DND-41 (cell line): ENCODE measurements around the gene ZSWIM6.

Experiments used
- ATAC-seq: fragments of 200-7000 bp; cut with Tn5 transposase; 3 replicates; pipeline ENCODE4 v1.9.1; 2021; ENCODE audit warnings: low read depth; ENCODE audit not compliant: insufficient read depth
- DNase-seq: peaks from one replicate; pipeline ENCODE4 v3.0.0-alpha.2; 2020
- H2AFZ ChIP-seq: 2 replicates; pipeline ENCODE4 v1.6.0; 2012; ENCODE audit warnings: low read depth, low read length
- H3K27ac ChIP-seq: 2 replicates; pipeline ENCODE4 v1.5.1; 2012; ENCODE audit warnings: low read length, inconsistent platforms
- H3K27me3 ChIP-seq: fragments of 200-600 bp; sonication (generic); 2 replicates; pipeline ENCODE4 v1.6.0; 2012; ENCODE audit warnings: low read length, mild to moderate bottlenecking, inconsistent platforms; ENCODE audit not compliant: insufficient read depth, poor library complexity
- H3K36me3 ChIP-seq: 2 replicates; pipeline ENCODE4 v1.5.1; 2012; ENCODE audit warnings: low read length, inconsistent platforms; ENCODE audit not compliant: insufficient read depth
- H3K4me1 ChIP-seq: 2 replicates; pipeline ENCODE4 v1.5.1; 2012; ENCODE audit warnings: mild to moderate bottlenecking, low read length; ENCODE audit not compliant: insufficient read depth
- H3K4me2 ChIP-seq: 2 replicates; pipeline ENCODE4 v1.6.0; 2012; ENCODE audit warnings: mild to moderate bottlenecking, moderate library complexity, low read length, inconsistent platforms; ENCODE audit not compliant: insufficient read depth
- H3K4me3 ChIP-seq, 2 experiments: fragments of 200-600 bp in 1 of 2; shearing (Covaris generic) in 1 of 2; 2 replicates each; pipeline ENCODE4 v1.5.1; 2012 to 2016; ENCODE audit warnings: inconsistent platforms in 2 of 2, low read length in 2 of 2, mild to moderate bottlenecking in 2 of 2, low read depth in 1 of 2, moderate library complexity in 1 of 2
- H3K79me2 ChIP-seq: 2 replicates; pipeline ENCODE4 v1.6.0; 2012; ENCODE audit warnings: low read length, inconsistent platforms; ENCODE audit not compliant: insufficient read depth
- H3K9ac ChIP-seq: 2 replicates; pipeline ENCODE4 v1.6.0; 2012; ENCODE audit warnings: low read depth, mild to moderate bottlenecking, inconsistent platforms, low read length, moderate library complexity
- H3K9me3 ChIP-seq: 2 replicates; pipeline ENCODE4 v1.5.1; 2012; ENCODE audit warnings: low read length, moderate library complexity, mild to moderate bottlenecking, inconsistent platforms; ENCODE audit not compliant: insufficient read depth, severe bottlenecking
- H4K20me1 ChIP-seq: 2 replicates; pipeline ENCODE4 v1.6.0; 2012; ENCODE audit warnings: low read length; ENCODE audit not compliant: insufficient read depth
- EZH2 ChIP-seq: IDR thresholded peaks from 3 replicates; pipeline ENCODE4 v1.6.1; 2012; ENCODE audit warnings: borderline replicate concordance, low read depth, mild to moderate bottlenecking, moderate library complexity, low read length, inconsistent platforms; ENCODE audit not compliant: severe bottlenecking
- TF ChIP-seq, protein P1 (sequence below): IDR thresholded peaks from 2 replicates; pipeline ENCODE4 v1.5.1; 2012; ENCODE audit warnings: borderline replicate concordance, low read length, moderate library complexity, mild to moderate bottlenecking; ENCODE audit not compliant: poor library complexity, severe bottlenecking; ENCODE audit errors: extremely low read depth

ZSWIM6 gene

GRCh38 chr5:61523073-61523472, 191.0 kb downstream of the ZSWIM6 start:
- no peak for ATAC-seq
- H3K36me3 ChIP-seq, result no peaks in the 10 kb centered on the region

DNA sequence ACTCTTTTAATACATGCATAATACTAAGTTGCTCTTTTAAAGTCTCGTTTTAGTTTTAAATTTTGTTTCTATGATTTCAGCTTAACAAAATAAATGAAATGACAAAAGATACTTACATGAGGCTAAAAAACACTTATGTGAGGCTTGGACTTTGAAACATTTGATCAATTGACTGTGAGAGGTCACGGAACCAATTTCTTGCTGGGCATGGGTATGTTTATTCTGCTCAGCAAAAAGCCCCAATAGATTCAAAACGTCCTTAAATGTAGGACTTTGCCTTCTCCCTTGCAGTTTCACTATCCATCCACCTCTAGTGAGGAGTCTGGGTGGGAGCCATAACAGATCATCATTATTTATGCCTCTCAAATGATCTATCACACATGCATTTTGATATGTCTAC, 191.9 kb downstream of the ZSWIM6 start:
- Histone ChIP-seq H3K27me3 (no peaks in the 10 kb centered on the region), H2AFZ (no peak overlapping the region), H3K79me2 (no peaks in the 10 kb centered on the region), H3K4me3 (no peak overlapping the region), H3K4me1 (no peaks in the 10 kb centered on the region), H3K9me3 (no peaks in the 10 kb centered on the region), H3K36me3 (no peaks in the 10 kb centered on the region), H3K27ac (no peak overlapping the region), H3K9ac (no peak overlapping the region), H4K20me1 (no peaks in the 10 kb centered on the region), H3K4me2 (no peak overlapping the region)
- no peak for ATAC-seq
- TF ChIP-seq EZH2, result no peak
- TF ChIP-seq, protein P1, sequence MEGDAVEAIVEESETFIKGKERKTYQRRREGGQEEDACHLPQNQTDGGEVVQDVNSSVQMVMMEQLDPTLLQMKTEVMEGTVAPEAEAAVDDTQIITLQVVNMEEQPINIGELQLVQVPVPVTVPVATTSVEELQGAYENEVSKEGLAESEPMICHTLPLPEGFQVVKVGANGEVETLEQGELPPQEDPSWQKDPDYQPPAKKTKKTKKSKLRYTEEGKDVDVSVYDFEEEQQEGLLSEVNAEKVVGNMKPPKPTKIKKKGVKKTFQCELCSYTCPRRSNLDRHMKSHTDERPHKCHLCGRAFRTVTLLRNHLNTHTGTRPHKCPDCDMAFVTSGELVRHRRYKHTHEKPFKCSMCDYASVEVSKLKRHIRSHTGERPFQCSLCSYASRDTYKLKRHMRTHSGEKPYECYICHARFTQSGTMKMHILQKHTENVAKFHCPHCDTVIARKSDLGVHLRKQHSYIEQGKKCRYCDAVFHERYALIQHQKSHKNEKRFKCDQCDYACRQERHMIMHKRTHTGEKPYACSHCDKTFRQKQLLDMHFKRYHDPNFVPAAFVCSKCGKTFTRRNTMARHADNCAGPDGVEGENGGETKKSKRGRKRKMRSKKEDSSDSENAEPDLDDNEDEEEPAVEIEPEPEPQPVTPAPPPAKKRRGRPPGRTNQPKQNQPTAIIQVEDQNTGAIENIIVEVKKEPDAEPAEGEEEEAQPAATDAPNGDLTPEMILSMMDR, result no peak
- DNase-seq, result no peak

More at GRCh38 chr5:61523073-61523472, 191.0 kb downstream of the ZSWIM6 start:
- H3K27ac ChIP-seq, result no peak overlapping the region
- no peak overlapping the region for H3K4me2 ChIP-seq
- no peaks in the 10 kb centered on the region for H3K9me3 ChIP-seq
- no peak for DNase-seq
- no peak overlapping the region for H2AFZ ChIP-seq
- no peaks in the 10 kb centered on the region for H3K79me2 ChIP-seq
- H3K9ac ChIP-seq, result no peak overlapping the region
- H3K4me3 ChIP-seq, result no peak overlapping the region
- H3K27me3 ChIP-seq, result no peaks in the 10 kb centered on the region
- H4K20me1 ChIP-seq, result no peaks in the 10 kb centered on the region
- no peak for TF ChIP-seq EZH2
- TF ChIP-seq, protein P1, result no peak
- no peaks in the 10 kb centered on the region for H3K4me1 ChIP-seq

DNA sequence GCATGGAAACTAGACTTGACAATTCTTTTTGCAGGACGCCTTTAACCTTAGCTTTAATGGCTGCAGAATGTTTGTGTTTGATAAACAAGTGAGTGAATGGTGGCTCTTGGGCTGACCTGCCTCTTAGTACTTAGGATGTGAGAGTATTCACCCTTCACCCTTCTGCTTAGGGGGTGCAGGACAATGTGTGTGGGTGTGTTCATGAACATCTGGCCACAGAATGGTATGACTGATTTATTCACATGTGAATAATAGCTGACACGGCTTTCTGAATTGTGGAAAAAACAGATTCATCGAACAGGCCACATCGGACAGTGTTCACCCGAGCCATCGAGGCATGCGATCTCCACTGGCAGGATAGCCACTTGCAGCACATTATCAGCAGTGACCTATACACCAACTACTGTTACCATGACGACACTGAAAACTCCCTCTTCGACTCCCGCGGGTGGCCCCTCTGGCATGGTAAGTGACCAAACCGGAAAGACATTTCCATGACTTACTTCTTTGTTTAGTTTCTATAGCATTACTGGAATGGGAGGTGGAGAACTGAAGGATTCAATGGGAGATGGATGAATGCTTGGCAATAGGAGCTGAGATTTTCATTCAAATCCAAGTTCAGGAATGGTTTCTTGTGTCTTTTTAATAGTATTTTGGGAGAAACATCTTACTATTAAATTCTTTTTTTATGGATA, 193.6 kb downstream of the ZSWIM6 start:
- H3K4me2 ChIP-seq, result no peak overlapping the region
- no peak overlapping the region for H3K4me3 ChIP-seq
- TF ChIP-seq EZH2, result no peak
- TF ChIP-seq, protein P1, result no peak
- H4K20me1 ChIP-seq, result no peaks in the 10 kb centered on the region
- no peak for ATAC-seq
- no peaks in the 10 kb centered on the region for H3K4me1 ChIP-seq
- no peaks in the 10 kb centered on the region for H3K27me3 ChIP-seq
- no peak overlapping the region for H2AFZ ChIP-seq
- no peak overlapping the region for H3K27ac ChIP-seq
- DNase-seq, result no peak
- no peak overlapping the region for H3K9ac ChIP-seq
- H3K36me3 ChIP-seq, result no peaks in the 10 kb centered on the region
- no peaks in the 10 kb centered on the region for H3K79me2 ChIP-seq
- H3K9me3 ChIP-seq, result no peaks in the 10 kb centered on the region
